Pericardium fibroblast (primary cell): ENCODE data around the gene PIM1. TPM values are rescaled to one million over a fixed set of nuclear protein-coding genes. Genes with fewer than 3 reads are reported as not detected.

Source experiments
- total RNA-seq: library from RNA; depleted of rRNA; stranded (reverse); fragments of >200 nt; gene quantifications from 2 replicates; pipeline ENCODE4 v1.2.3, GENCODE V29; 2015

The PIM1 gene
- total RNA-seq: 36.3 and 46.6 TPM in 2 replicates

GRCh38 chr6:37169496-37170272 lies at the start of gene PIM1:
Gene PIM1, plus strand, starts transcription at chr6:37170152. Its CDS starts 424 bp downstream, at chr6:37170576.

Other genes starting within 250 kb of the PIM1 start
- gene PI16, start 215.4 kb upstream of the PIM1 start, total RNA-seq: 0.35 and 0.43 TPM in 2 replicates
- 147 and 229 TPM in 2 replicates for gene MTCH1, start 184.0 kb upstream of the PIM1 start, total RNA-seq
- gene FGD2, start 164.5 kb upstream of the PIM1 start, total RNA-seq: not detected in 2 replicates
- gene TBC1D22B, start 87.6 kb downstream of the PIM1 start, total RNA-seq: 2.7 and 4.6 TPM in 2 replicates
- 0.12 and 0.17 TPM in 2 replicates for gene TMEM217, start 88.0 kb downstream of the PIM1 start, total RNA-seq
- gene RNF8, start 183.8 kb downstream of the PIM1 start, total RNA-seq: 20.1 and 24.4 TPM in 2 replicates